GM18867 (cell line): ENCODE results near the gene TOP2B.
A peak's percentile ranks its signal among the peaks of the same experiment; 100 is the strongest.

Source experiments
- ATAC-seq: cut with Tn5 transposase; IDR thresholded peaks from one replicate; pipeline ENCODE4 v1.9.1; 2021; ENCODE audit warnings: mild to moderate bottlenecking, moderate library complexity; ENCODE audit not compliant: unreplicated experiment

TOP2B gene

DNA sequence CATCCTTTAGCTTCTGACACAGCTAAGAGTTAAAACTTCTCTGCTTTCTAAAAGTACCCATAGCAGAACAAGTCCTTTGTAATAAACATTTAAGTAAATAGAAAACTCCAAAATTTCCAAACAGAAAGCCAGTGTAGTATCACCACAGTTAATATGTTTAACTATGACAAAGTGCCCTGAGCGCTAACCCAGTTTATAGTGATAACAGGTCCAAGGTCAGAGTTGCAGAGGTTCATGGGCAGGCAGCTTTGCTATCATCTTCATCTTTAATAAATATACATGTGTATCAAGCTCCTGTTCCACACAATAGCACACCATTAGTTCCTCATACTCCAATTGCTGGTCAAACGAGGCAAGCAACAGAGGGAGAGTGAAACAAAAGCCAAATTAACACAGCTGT is 12.4 kb upstream of the TOP2B start:
- ATAC-seq, result no peak

DNA sequence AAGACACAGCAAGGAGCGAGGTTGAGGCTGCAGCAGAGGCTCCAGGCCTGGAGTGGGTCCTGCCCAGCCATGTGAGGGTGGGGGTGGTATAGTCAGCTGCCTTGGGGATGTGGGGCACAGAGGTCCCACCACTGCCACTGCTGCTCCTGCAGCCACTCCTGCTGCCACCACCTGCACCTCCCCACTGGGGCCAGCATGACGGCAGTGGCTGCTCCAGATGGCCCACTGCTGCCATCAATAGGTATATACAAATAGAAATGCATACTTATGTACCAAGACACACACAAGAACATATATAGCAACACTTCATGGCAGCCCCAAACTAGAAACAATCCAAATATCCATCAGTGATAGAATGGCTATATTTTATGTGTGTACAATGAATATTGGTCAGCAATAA is 10.0 kb upstream of the TOP2B start:
- no peak for ATAC-seq

DNA sequence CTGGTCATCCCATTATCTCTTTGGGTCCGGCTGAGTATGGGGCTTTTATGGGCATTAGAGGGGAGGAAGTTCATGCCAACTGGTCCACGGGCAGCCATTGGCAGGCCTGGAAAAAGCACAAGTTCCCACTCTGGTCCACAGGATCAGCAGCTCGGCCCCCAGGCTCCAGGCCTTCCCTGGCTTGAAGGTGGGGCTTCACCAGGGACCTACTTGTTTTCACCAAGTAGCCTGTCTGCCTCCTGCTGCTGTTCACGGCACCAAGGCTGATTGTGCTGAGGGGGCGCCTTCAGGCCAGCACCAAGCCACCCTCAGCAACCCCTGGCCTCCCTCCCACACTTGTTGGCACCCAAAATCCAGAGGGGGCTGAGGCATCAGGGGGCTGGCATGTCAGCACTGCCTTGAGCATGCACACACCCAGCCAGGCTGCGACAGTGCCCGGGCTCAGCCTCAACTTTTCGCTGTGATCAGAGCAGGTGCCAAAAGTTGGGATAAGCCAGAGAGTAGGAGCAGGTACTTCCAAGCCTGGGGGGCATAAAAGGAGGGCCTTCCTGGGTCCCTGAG is 9.1 kb upstream of the TOP2B start:
- ATAC-seq, result no peak

DNA sequence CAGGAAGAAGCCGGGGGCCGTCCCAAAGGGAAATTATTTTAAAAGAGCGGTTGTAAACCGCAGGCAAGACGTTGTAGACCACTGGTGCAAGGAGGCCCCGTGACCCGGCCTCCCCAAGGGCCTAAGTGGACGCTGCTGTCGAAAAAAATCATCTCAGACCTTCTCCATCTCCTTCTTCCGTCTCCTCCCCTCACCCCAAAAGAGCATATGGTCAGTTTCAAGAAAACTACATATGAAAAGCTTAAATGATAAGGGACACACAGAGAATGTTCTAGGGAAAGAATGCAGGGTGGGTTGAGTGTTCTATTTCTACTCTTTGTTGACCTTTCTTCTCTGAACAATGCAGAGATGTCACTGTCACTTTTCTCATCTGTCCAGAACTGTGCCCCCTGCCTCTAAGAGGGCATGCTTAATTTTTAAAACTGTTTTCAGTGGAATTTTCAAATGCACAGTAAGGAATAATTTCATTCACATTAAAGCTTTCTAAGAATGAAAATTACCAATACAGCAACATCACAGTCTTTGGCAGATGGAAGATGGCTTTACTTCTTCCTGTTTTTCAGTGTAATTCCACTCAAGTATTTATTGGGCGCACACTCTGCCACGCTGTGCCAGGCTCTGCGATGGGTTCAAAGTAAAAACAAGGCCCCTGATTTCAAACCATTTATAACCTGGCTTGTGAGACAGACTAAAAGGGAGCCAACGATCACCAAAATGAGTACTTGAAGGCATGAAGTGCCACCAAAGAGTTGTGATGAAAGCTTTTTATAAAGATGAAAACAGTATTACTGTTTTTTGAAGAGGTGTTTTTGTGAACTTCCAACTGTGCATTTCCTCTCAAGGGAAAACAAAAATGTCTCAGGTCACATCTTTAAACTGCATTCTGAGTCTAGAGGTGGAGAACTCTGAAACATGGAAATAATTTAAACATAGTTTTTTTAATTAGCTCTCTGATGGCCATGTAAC is 891 bp upstream of the TOP2B start:
- ATAC-seq, result peak; percentile 23

DNA sequence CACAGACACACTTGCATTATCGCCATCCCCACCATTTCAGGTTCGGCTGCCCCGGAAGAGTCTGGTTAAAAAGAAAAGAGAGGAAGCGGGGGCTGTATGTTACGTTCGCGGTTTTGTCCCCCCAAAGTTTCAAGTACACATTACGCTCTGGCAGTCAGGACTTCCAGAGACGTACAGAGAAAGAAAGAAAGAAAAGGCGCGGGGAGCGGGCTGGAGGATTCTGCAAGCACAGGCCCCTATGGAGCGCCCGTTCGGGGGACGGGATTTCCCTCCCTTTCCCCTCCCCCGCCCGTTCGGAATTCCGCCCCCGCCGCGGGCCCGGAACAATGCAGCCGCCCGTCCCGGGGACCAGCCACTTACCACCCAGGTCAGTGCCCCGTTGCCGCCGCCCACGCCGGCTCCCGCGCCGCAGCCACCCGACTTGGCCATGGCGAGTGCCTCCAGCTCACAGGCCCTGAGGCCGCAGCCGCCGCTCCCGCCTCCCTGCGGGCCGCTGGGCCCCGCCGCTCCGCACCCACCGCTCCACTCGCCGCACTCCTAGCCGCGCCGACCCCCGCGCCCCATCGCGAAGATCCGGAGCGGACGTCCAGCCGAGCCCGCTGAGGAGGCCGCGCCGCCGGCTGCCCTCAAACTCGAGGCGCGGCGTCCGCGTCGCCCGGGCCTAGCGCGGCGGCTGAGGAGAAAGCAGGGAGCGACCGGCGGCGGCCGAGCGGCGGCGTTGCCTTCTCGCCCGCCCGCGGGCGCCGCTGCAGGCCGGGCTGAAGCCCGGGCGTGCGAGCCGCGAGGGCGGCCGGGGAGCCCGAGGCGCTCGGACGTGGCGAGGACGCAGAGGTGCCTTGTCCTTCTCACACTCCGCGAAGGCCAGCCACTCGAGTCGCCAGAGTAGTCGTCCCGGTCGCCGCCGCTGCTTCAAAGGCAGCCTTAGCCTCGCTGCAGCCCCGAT is 567 bp downstream of the TOP2B start:
- peak; percentile 34 for ATAC-seq

GRCh38 chr3:25663347-25663868 is 1.3 kb downstream of the TOP2B start:
- ATAC-seq, result peak; percentile 19

GRCh38 chr3:25662736-25663320 is 1.9 kb downstream of the TOP2B start:
- ATAC-seq, result no peak

DNA sequence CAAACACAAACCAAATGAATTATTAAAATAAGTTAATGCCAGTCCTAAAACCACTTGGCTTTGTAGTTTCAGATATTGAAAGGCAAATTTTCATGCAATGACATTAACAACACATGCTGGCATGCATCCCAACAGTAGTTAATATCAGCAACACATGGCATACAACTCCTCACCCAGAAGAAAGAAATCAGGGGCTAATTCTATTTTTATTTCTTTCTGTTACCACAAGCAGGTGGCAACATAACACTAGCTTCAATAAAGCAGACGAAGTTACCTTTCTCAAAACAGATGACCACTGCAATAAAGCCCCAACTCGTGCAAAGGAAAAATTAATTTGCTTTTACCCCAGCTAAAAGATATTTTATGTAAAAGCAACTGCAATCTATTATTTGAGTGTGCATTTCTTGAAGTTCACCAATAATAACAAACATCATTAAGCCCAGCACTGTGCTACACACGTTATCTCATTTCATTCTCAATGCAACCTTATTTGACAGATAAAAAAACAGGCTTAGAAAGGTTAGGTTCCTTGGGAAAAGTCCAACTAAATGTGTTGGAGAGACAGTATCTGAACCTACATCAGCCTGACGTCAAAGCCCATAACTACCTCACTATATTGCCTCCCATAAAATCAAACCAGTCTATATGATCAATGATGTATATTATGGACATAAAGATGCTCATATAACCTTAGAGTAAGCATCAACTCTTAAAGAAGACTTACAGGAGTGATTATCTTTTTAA is 2.8 kb downstream of the TOP2B start:
- no peak for ATAC-seq

- ATAC-seq, result no peak
Observed at GRCh38 chr3:25658836-25659235, 5.9 kb downstream of the TOP2B start.

DNA sequence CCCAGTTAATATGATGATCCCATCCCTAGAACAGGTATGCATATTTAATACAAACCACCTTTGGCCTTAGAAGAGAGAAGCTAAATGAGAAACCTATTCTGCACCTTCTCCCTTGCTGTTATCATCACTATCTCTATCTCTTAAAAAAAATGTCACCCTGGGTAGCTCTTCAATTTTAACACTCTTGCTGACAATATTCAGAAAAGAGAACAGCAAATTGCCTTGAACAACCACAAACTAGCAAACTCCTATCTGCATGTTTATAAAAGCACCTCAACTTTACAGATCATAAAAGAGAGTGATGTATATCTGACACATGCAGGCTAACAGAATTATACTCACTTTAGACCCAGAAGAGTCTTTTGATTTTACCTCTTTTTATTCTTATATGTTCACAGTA is 7.4 kb downstream of the TOP2B start:
- no peak for ATAC-seq

DNA sequence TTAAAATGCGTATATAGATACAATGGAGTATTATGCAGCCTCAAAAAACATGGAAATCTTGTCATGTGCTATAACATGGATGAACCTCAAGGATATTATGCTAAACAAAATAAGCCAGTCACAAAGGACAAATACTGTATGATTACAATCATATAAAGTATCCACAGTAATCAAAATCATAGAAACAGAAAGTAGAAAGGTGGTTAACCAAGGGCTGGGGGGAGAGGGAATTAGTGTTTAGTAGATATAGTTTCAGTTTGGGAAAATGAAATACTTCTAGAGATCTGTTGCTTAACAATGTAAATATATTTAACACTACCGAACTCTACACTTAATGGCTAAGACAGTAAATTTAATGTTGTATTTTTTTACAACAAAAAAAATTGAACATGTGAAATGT is 9.0 kb downstream of the TOP2B start:
- ATAC-seq, result no peak

DNA sequence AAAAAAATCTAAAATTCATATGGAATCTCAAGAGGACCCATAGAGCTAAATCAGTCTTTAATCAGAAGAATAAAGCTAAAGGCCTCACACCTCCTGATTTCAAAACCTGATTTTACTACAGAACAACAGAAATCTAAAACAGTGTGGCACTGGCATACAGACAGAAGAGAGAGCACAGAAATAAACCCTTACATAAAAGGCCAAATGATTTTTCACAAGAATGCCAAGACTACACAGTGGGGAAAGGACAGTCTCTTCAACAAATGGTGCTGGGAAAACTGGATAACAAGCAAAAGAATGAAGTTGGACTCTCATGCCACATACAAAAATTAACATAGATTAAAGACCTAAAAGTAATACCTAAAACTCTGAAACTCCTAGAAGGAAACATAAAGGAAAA is 10.1 kb downstream of the TOP2B start:
- ATAC-seq, result no peak

- ATAC-seq, result no peak
Observed at GRCh38 chr3:25653322-25653721, 11.4 kb downstream of the TOP2B start.

DNA sequence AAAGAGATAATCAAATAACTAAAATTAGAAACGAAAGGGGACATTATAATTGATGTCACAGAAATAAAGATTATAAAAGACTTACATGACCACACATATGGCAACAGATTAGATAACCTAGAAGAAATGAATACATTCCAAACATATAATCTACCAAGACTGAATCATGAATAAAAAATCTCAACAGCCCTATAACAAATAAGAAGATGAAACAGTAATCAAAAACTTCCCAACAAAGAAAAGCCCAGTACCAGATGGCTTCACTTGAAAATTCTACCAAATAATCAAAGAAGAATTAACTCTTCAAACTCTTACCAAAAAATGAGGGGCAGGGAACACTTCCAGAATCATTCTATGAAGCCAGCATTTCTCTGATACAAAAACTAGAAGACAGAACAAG is 11.8 kb downstream of the TOP2B start:
- ATAC-seq, result no peak

DNA sequence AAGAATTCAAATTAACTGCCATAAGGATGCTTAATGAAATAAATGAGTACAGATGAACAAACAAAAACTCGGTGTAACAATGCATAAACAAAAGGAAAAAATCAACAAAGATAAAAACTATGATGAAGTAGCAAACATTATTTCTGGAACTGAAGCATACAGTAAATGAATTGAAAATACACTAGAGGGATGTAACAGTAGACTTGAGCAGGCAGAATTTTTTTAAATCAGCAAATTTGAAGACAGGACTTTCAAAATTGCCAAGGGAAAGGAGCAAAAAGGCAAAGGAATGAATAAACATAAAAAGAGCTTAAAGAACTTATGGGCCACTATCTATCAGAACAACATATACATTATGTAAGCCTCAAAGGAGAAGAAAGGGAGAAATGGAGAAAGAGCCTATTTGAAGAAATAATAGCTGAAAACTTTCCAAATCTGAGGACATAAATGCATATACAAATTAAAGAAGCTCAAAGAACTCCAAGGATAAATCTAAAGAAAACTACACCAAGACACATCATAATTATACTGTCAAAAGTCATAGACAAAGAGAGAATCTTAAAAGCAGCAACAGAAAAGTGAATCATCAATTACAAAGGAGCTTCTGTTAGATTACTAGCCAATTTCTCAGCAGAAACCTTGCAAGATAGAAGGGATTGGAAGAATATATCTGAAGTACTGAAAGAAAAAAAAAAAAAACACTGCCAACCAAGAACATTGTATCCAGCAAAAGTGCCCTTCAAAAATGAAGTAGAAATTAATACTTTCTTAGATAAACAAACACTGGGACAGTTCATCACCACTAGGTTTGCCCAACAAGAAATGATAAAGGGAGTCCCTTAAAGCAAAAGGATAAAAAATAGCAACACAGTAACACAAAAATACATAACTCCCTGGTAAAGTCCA is 15.5 kb downstream of the TOP2B start:
- ATAC-seq, result no peak

- ATAC-seq, result peak; percentile 94
Observed at GRCh38 chr3:25648107-25648535, 16.6 kb downstream of the TOP2B start.

- no peak for ATAC-seq
Observed at GRCh38 chr3:25635038-25635437, 29.7 kb downstream of the TOP2B start.

- no peak for ATAC-seq
Observed at GRCh38 chr3:25633919-25634318, 30.8 kb downstream of the TOP2B start.

DNA sequence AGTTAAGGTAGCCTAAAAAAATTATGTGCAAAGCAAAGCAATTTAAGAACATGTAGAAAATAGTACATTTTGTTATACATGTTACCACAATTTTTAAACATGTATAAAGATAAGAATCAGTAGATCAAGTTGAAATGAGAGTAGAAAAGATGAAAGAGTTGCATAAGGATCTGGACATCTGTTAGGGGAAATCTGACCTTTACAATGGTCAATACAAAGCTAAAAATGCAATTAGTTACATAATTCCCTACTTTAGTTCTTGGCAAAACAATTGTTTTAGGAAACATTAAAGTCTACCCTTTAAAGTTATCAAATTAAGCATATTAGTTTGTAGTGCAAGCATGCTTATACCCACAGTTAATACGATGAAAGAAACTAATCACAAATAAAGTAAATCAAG is 32.7 kb downstream of the TOP2B start:
- ATAC-seq, result no peak
